Kidney epithelial cell (primary cell): Measurements from ENCODE around the gene GSDME. TPM values are rescaled to one million over a fixed set of nuclear protein-coding genes. Genes with fewer than 3 reads are reported as not detected.

Source experiments
- DNase-seq: peaks from one replicate; pipeline ENCODE4 v3.0.0-alpha.2; 2010; ENCODE audit warnings: low read depth
- H3K27me3 ChIP-seq: 2 replicates; pipeline ENCODE4 v1.6.0; 2011; ENCODE audit warnings: low read length; ENCODE audit not compliant: control insufficient read depth, insufficient read depth
- H3K36me3 ChIP-seq: 2 replicates; pipeline ENCODE4 v1.5.1; 2011; ENCODE audit warnings: low read length; ENCODE audit not compliant: control insufficient read depth, insufficient read depth
- H3K4me3 ChIP-seq: 2 replicates; pipeline ENCODE4 v1.5.1; 2011; ENCODE audit warnings: low read depth, mild to moderate bottlenecking, control low read depth, low read length
- total RNA-seq: library from RNA; depleted of rRNA; stranded (reverse); fragments of >200 nt; gene quantifications from 2 replicates; pipeline ENCODE4 v1.2.3, GENCODE V29; 2015
- TF ChIP-seq, protein P1 (sequence below): IDR thresholded peaks from 2 replicates; pipeline ENCODE4 v1.5.1; 2011; ENCODE audit warnings: mild to moderate bottlenecking, moderate library complexity, low read length, control low read depth, inconsistent platforms; ENCODE audit not compliant: insufficient read depth, poor library complexity, severe bottlenecking

GSDME gene
- total RNA-seq, 1 donor from 2014 or later = 84.8 TPM

DNA sequence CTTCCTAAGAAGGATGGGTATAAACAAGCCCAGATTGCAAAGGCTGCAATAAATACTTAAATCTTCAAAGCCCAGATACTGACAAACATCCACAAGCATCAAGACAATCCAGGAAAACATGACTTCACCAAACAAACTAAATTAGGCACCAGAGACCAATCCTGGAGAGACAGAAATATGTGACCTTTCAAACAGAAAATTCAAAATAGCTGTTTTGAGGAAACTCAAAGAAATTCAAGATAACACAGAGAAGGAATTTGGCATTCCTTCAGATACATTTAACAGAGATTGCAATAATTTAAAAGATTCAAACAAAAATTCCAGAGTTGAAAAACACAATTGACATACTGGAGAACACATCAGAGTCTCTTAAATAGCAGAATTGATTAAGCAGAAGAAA is 23.0 kb downstream of the GSDME start:
- DNase-seq = no peak
- Histone ChIP-seq H3K27me3 (no peaks in the 10 kb centered on the region), H3K4me3 (no peak overlapping the region), H3K36me3 (no peaks in the 10 kb centered on the region)
- TF ChIP-seq, protein P1, sequence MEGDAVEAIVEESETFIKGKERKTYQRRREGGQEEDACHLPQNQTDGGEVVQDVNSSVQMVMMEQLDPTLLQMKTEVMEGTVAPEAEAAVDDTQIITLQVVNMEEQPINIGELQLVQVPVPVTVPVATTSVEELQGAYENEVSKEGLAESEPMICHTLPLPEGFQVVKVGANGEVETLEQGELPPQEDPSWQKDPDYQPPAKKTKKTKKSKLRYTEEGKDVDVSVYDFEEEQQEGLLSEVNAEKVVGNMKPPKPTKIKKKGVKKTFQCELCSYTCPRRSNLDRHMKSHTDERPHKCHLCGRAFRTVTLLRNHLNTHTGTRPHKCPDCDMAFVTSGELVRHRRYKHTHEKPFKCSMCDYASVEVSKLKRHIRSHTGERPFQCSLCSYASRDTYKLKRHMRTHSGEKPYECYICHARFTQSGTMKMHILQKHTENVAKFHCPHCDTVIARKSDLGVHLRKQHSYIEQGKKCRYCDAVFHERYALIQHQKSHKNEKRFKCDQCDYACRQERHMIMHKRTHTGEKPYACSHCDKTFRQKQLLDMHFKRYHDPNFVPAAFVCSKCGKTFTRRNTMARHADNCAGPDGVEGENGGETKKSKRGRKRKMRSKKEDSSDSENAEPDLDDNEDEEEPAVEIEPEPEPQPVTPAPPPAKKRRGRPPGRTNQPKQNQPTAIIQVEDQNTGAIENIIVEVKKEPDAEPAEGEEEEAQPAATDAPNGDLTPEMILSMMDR = no peak

DNA sequence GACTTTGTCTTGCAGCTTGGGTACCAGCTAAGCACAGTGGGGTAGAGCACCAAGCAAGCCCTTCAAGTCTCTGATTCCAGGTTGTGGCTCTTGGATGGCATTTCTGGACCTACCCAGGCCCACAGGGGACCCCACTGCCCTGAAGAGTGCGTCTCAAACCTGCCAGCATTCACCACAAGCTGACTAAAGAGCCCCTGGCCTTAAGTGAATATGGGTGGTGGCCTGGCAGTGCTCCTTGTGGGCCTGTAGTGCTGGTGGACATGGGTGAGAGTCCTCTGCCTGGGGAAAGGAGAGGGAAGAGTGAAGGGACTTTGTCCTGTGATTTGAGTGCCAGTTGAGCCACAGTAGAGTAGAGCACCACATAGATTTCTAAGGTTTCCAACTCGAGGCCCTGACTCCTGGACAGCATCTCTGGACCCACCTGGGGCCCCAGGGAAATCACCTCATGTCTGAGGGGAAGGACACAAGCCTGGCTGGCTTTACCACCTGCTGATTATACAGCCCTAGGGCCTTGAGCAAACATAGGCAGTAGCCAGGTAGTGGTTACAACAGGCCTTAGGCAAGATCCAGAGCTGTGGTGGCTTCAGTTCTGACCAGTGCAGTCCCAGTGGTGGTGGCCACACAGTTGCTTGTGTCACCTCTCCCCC is 23.7 kb downstream of the GSDME start:
- Histone ChIP-seq H3K4me3 (no peak overlapping the region), H3K27me3 (no peaks in the 10 kb centered on the region), H3K36me3 (no peaks in the 10 kb centered on the region)
- TF ChIP-seq, protein P1 = no peak
- no peak for DNase-seq

DNA sequence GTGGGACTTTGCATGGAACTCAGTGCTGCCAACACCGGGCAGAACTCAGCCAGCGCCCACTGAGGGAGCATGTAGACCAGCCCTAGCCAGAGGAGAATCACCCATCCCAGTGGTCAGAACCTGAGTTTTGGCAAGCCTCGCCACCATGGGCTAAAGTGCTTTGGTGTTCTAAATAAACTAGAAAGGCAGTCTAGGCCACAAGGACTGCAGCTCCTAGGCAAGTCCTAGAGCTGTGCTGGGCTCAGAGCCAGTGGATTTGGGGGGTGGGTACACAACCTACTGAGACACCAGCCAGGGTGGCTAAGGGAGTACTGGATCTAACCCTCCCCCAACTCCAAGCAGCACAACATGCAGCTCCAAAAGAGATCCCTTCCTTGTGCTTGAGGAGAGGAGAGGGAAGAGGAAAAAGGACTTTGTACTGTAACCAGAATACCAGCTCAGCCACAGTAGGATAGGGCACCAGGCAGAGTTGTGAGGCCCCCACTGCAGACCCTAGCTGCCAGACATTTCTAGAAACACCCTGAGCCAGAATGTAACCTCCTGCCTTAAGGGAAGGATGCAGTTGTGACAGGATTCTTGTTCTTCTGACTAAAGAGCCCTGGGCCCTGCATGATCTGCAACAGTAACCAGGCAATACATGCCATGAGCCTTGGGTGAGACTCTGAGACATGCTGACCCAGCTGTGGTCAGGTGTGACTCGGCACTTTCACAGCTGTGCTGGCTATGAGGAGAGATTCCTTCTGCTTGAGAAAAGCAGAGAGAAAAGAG is 24.4 kb downstream of the GSDME start:
- Histone ChIP-seq H3K4me3 (no peak overlapping the region), H3K36me3 (no peaks in the 10 kb centered on the region), H3K27me3 (no peaks in the 10 kb centered on the region)
- TF ChIP-seq, protein P1 = no peak
- DNase-seq = no peak

DNA sequence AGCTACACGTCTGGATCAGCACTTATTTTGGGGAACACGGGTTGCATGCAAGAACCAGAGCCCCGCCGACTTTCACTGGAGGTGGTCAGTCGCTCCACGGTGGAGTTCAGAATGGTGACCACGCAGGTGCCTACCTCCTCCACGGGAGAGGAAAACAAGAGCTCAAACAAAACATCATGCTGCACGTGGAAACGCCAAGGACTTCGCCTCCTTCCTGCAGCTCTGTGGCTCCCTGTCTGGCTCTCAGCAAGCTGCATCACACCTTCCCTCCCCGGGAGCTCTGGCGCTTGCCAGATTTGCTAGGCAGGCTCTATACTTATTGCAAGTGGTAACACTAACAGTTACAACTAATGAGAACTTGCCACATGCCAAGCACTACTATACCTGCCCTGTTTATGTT is 26.0 kb downstream of the GSDME start:
- no peak overlapping the region for H3K4me3 ChIP-seq
- no peaks in the 10 kb centered on the region for H3K27me3 ChIP-seq
- DNase-seq = no peak
- TF ChIP-seq, protein P1 = no peak
- no peaks in the 10 kb centered on the region for H3K36me3 ChIP-seq

DNA sequence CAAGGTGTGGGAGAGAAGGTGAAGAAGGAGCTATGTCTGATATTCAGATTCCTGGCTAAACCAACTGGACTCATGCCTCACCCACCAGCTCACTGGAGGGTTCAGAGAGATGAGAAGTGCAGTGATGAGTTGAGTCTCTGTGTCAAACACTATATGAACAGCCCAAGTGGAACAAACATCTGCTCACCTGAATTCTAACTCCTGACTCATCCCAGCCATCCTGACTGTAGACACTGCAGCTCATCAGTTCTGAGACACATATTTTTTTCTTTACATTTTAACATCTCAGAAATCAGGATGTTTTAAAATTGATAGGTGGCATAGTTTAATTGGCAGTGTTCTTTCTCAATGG is 27.3 kb downstream of the GSDME start:
- H3K27me3 ChIP-seq = no peaks in the 10 kb centered on the region
- TF ChIP-seq, protein P1 = no peak
- H3K4me3 ChIP-seq = no peak overlapping the region
- no peaks in the 10 kb centered on the region for H3K36me3 ChIP-seq
- no peak for DNase-seq
